Measurements from ENCODE around the gene PARD6G. TPM values are rescaled to one million over a fixed set of nuclear protein-coding genes. Genes with fewer than 3 reads are reported as not detected.

Gene PARD6G
- total RNA-seq, 1 donor from 2014 or later = 25.2 TPM

GRCh38 chr18:80200932-80201672 lies 46.2 kb downstream of the PARD6G start:
- no peak for DNase-seq
- no peak for TF ChIP-seq CTCF (IDR thresholded peaks at IDR 0.05; ENCODE audit: partially characterized antibody, unreplicated experiment)
- Mint-ChIP-seq H3K4me1 (ENCODE audit: low read depth, unreplicated experiment) (peaks cover 50% of the 10 kb centered on the region), H3K4me3 (ENCODE audit: unreplicated experiment) (peak overlapping the region; percentile 53), H3K27me3 (ENCODE audit: unreplicated experiment) (peaks cover 1% of the 10 kb centered on the region), H3K27ac (ENCODE audit: unreplicated experiment) (peak overlapping the region; percentile 92), H3K36me3 (ENCODE audit: unreplicated experiment) (peaks cover 5% of the 10 kb centered on the region), H3K9me3 (ENCODE audit: unreplicated experiment) (peaks cover 7% of the 10 kb centered on the region)

GRCh38 chr18:80200171-80200931 lies 47.0 kb downstream of the PARD6G start:
- no peak for TF ChIP-seq CTCF (IDR thresholded peaks at IDR 0.05; ENCODE audit: partially characterized antibody, unreplicated experiment)
- Mint-ChIP-seq H3K27me3 (ENCODE audit: unreplicated experiment) (peaks cover 1% of the 10 kb centered on the region), H3K27ac (ENCODE audit: unreplicated experiment) (peak overlapping the region; percentile 92), H3K36me3 (ENCODE audit: unreplicated experiment) (peaks cover 2% of the 10 kb centered on the region), H3K4me3 (ENCODE audit: unreplicated experiment) (peak overlapping the region; percentile 53), H3K9me3 (ENCODE audit: unreplicated experiment) (peaks cover 5% of the 10 kb centered on the region), H3K4me1 (ENCODE audit: low read depth, unreplicated experiment) (peaks cover 45% of the 10 kb centered on the region)
- DNase-seq = peak; percentile 40

- H3K27me3 Mint-ChIP-seq (ENCODE audit: unreplicated experiment) = peaks cover 1% of the 10 kb centered on the region
- peaks cover 37% of the 10 kb centered on the region for H3K4me1 Mint-ChIP-seq (ENCODE audit: low read depth, unreplicated experiment)
- H3K36me3 Mint-ChIP-seq (ENCODE audit: unreplicated experiment) = no peaks in the 10 kb centered on the region
- H3K27ac Mint-ChIP-seq (ENCODE audit: unreplicated experiment) = peak overlapping the region; percentile 50
- no peak for TF ChIP-seq CTCF (IDR thresholded peaks at IDR 0.05; ENCODE audit: partially characterized antibody, unreplicated experiment)
- no peak overlapping the region for H3K4me3 Mint-ChIP-seq (ENCODE audit: unreplicated experiment)
- DNase-seq = no peak
- peaks cover 3% of the 10 kb centered on the region for H3K9me3 Mint-ChIP-seq (ENCODE audit: unreplicated experiment)
These were observed 48.1 kb downstream of the PARD6G start for GRCh38 chr18:80198994-80199748.

- DNase-seq = no peak
- TF ChIP-seq CTCF (IDR thresholded peaks at IDR 0.05; ENCODE audit: partially characterized antibody, unreplicated experiment) = no peak
These were observed 48.9 kb downstream of the PARD6G start for GRCh38 chr18:80198391-80198790.

More at GRCh38 chr18:80198391-80198790, 48.9 kb downstream of the PARD6G start:
- Mint-ChIP-seq H3K36me3 (ENCODE audit: unreplicated experiment) (no peaks in the 10 kb centered on the region), H3K27ac (ENCODE audit: unreplicated experiment) (no peak overlapping the region), H3K4me3 (ENCODE audit: unreplicated experiment) (no peak overlapping the region), H3K4me1 (ENCODE audit: low read depth, unreplicated experiment) (peaks cover 37% of the 10 kb centered on the region), H3K9me3 (ENCODE audit: unreplicated experiment) (peaks cover 3% of the 10 kb centered on the region), H3K27me3 (ENCODE audit: unreplicated experiment) (peaks cover 1% of the 10 kb centered on the region)

All from glutamatergic neuron (in vitro differentiated cells).